GM23248 (cell line): ENCODE data around the gene PLCH1.

ENCODE experiments used
- EZH2 ChIP-seq: fragments of 200-600 bp; sonication (generic); IDR thresholded peaks from 2 replicates; pipeline ENCODE4 v1.6.1; 2018; ENCODE audit warnings: antibody characterized with exemption, mild to moderate bottlenecking; ENCODE audit not compliant: insufficient read depth, poor library complexity, severe bottlenecking
- EZH2phosphoT487 ChIP-seq: fragments of 200-600 bp; sonication (generic); IDR thresholded peaks from 2 replicates; pipeline ENCODE4 v1.6.1; 2018; ENCODE audit warnings: antibody characterized with exemption, moderate library complexity, mild to moderate bottlenecking, low read depth; ENCODE audit not compliant: insufficient read depth

DNA sequence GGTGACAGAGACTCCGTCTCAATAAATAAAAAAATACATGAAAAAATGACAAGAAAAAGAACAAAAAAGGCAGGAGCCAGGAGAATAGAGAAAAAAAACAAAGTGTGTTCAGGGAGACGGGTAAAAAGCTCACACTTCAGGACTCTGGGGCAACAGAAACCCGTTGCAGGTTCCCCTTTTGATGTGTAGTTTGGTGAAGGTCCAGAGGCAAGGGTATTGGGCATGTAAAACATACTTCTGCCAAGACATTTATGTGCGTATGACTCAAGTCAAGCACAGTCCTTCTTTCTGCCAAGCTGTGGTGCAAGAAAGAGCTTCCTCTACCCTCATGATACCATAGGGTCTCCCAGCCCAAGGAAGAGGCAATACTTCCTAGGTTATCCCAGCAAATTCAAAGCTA is 418.0 kb downstream of the PLCH1 start:
- no peak for TF ChIP-seq EZH2phosphoT487
- no peak for TF ChIP-seq EZH2
